Ovary (tissue), 9 donors: ENCODE results near the gene LMOD1. TPM values are rescaled to one million over a fixed set of nuclear protein-coding genes. Genes with fewer than 3 reads are reported as not detected.

Source experiments
- DNase-seq, 5 donors: peaks; one replicate each; pipeline ENCODE4 v3.0.0-alpha.2; 2019 to 2020
- H3K27ac ChIP-seq, 2 donors: fragments of 200-600 bp; one replicate each; pipeline versions ENCODE4 v1.5.1 to v1.8.0; 2019 to 2022
- H3K27me3 ChIP-seq: fragments of 200-600 bp; one replicate; pipeline ENCODE4 v1.8.0; 2022
- H3K36me3 ChIP-seq: fragments of 200-600 bp; sonication (generic); one replicate; pipeline ENCODE4 v1.5.1; 2019
- H3K4me1 ChIP-seq: one replicate; pipeline ENCODE4 v1.8.1; 2013; ENCODE audit warnings: mild to moderate bottlenecking, moderate library complexity; ENCODE audit not compliant: insufficient read depth
- H3K4me3 ChIP-seq: fragments of 200-600 bp; sonication (generic); one replicate; pipeline ENCODE4 v1.5.1; 2017
- H3K9me3 ChIP-seq, 2 donors: fragments of 200-600 bp in 1 of 2; sonication (generic) in 1 of 2; one replicate each; pipeline versions ENCODE4 v1.5.1 to v1.8.1; 2013 to 2019; ENCODE audit warnings: mild to moderate bottlenecking in 1 of 2, moderate library complexity in 1 of 2
- CTCF ChIP-seq, 3 donors: fragments of 450-650 bp in 2 of 3; fragments of 200-600 bp in 1 of 3; IDR thresholded peaks; one replicate each; pipeline versions ENCODE4 v1.5.1 to v1.8.0; 2016 to 2022; ENCODE audit warnings: antibody characterized with exemption in 3 of 3, mild to moderate bottlenecking in 1 of 3
- EP300 ChIP-seq: sonication (generic); formaldehyde crosslinking; IDR thresholded peaks from one replicate; pipeline ENCODE4 v1.6.1; 2017; ENCODE audit warnings: antibody characterized with exemption
- POLR2A ChIP-seq: fragments of 450-650 bp; IDR thresholded peaks from one replicate; pipeline ENCODE4 v1.6.1; 2017; ENCODE audit warnings: antibody characterized with exemption, mild to moderate bottlenecking, moderate library complexity
- WGBS, 3 donors: extraction: QIAGEN DNeasy Blood & Tissue Kit in 1 of 3; methylation state at CpG; one replicate each; pipeline versions ENCODE4 v1.1.5 to v1.1.7; 2013 to 2017; 5-methylcytosine and 5-hydroxymethylcytosine counted together
- intact Hi-C, 4 donors: fragments of 100-400 bp; cut with DNase I; formaldehyde crosslinking; loops; one replicate each; pipeline versions ENCODE4 v1.11.0 to v1.15.1; 2022 to 2023
- polyA plus RNA-seq, 2 donors: library from polyadenylated mRNA; stranded (reverse); fragments of 200-250 nt in 1 of 2; fragments of 350-450 nt in 1 of 2; fragmentation: Illumina TruSeq in 1 of 2; extraction: RNeasy Lipid Tissue Mini Kit (QIAGEN cat#74804) in 1 of 2; gene quantifications; one replicate each; pipeline ENCODE4 v1.2.3, GENCODE V29; 2013 to 2014
- total RNA-seq, 7 donors: library from RNA; depleted of rRNA in 2 of 7; stranded (reverse); fragments of >200 nt in 2 of 7; fragmentation: NEBNext Ultra II Directional in 3 of 7; extraction: Animal tissue kit (Norgen Biotek cat#: 25700) in 3 of 7; gene quantifications; one replicate each; pipeline versions ENCODE4 v1.1.0 to v1.2.4, GENCODE V29; 2016 to 2023
- donor health status: DM: no; HTN: no; CAD: no; lungs with moderate emphysema.
- donor health status: DM: no; HTN: no; CAD: no.
- donor health status: Bipolar disorder and iron deficiency.
- donor health status: DM: yes; HTN: yes; CAD: no.
- donor health status: DM: no; HTN: no; CAD: no.
- donor health status: DM: yes; HTN: yes; CAD: no.

The LMOD1 gene
- total and polyA plus RNA-seq, 9 donors, result 25.6 to 255 (median 92.6) TPM

- intact Hi-C loops, result no loop called here
- peak overlapping the region in 1 of 2 donors; percentile 33 for H3K27ac ChIP-seq
- H3K4me3 ChIP-seq, result peak overlapping the region; percentile 8
- 34 to 50% (median 48%) methylated on average over 5 of the region's 5 CpGs for WGBS, 3 donors
- no peaks in the 10 kb centered on the region for H3K9me3 ChIP-seq
- no peaks in the 10 kb centered on the region for H3K27me3 ChIP-seq
- DNase-seq, result no peak
- peaks cover 17% of the 10 kb centered on the region for H3K4me1 ChIP-seq
- TF ChIP-seq CTCF (IDR thresholded peaks at IDR 0.05) (no peak), EP300 (no peak), POLR2A (no peak)
- H3K36me3 ChIP-seq, result no peaks in the 10 kb centered on the region
Measured at GRCh38 chr1:201937624-201938213, 8.6 kb downstream of the LMOD1 start.

GRCh38 chr1:201933840-201934430 is 12.4 kb downstream of the LMOD1 start:
- no peaks in the 10 kb centered on the region for H3K9me3 ChIP-seq
- H3K4me3 ChIP-seq, result no peak overlapping the region
- no peak overlapping the region for H3K27ac ChIP-seq
- TF ChIP-seq EP300, result no peak
- no peak for TF ChIP-seq CTCF (IDR thresholded peaks at IDR 0.05)
- TF ChIP-seq POLR2A, result no peak
- H3K4me1 ChIP-seq, result peaks cover 13% of the 10 kb centered on the region
- H3K27me3 ChIP-seq, result no peaks in the 10 kb centered on the region
- 18 to 22% (median 22%) methylated on average over 5 of the region's 5 CpGs for WGBS, 3 donors
- DNase-seq, result no peak
- H3K36me3 ChIP-seq, result no peaks in the 10 kb centered on the region
- intact Hi-C loops, result no loop called here

- DNase-seq, result no peak
- Histone ChIP-seq H3K36me3 (no peaks in the 10 kb centered on the region), H3K27me3 (no peaks in the 10 kb centered on the region), H3K9me3 (no peaks in the 10 kb centered on the region), H3K27ac (no peak overlapping the region), H3K4me1 (peaks cover 10% of the 10 kb centered on the region), H3K4me3 (no peak overlapping the region)
- 75 to 81% (median 76%) methylated on average over 5 of the region's 5 CpGs for WGBS, 3 donors
- intact Hi-C loops, result no loop called here
- TF ChIP-seq EP300 (no peak), POLR2A (no peak), CTCF (IDR thresholded peaks at IDR 0.05) (no peak)
Measured at GRCh38 chr1:201930803-201931202, 15.5 kb downstream of the LMOD1 start.

- no peaks in the 10 kb centered on the region for H3K9me3 ChIP-seq
- H3K4me3 ChIP-seq, result no peak overlapping the region
- H3K27me3 ChIP-seq, result no peaks in the 10 kb centered on the region
- 61 to 69% (median 68%) methylated on average over 4 of the region's 4 CpGs for WGBS, 3 donors
- no peak for DNase-seq
- intact Hi-C loops, result no loop called here
- peaks cover 12% of the 10 kb centered on the region for H3K4me1 ChIP-seq
- TF ChIP-seq CTCF (IDR thresholded peaks at IDR 0.05), result no peak
- TF ChIP-seq POLR2A, result no peak
- TF ChIP-seq EP300, result no peak
- H3K36me3 ChIP-seq, result no peaks in the 10 kb centered on the region
- H3K27ac ChIP-seq, result no peak overlapping the region
Measured at GRCh38 chr1:201930137-201930536, 16.2 kb downstream of the LMOD1 start.
